Right renal cortex interstitium (tissue), 3 donors: ENCODE results near the gene ACAA2. TPM values are rescaled to one million over a fixed set of nuclear protein-coding genes. Genes with fewer than 3 reads are reported as not detected.
"Not testable (repeated sequence)": the region's sequence is repeated elsewhere in the genome, so short reads cannot be mapped to it uniquely, and the experiment has no call there.

Source experiments
- DNase-seq, 3 donors: peaks; one replicate each; pipeline ENCODE4 v3.0.0-alpha.2; 2013; ENCODE audit warnings: low read depth in 3 of 3, low spot score in 2 of 3
- polyA plus RNA-seq, 3 donors: library from polyadenylated mRNA; unstranded; fragments of 120-200 nt; gene quantifications; one replicate each; pipeline ENCODE4 v1.2.1, GENCODE V29; 2013; ENCODE audit not compliant: insufficient read length in 3 of 3

Gene ACAA2
- polyA plus RNA-seq, 3 donors = 255 to 299 (median 279) TPM

DNA sequence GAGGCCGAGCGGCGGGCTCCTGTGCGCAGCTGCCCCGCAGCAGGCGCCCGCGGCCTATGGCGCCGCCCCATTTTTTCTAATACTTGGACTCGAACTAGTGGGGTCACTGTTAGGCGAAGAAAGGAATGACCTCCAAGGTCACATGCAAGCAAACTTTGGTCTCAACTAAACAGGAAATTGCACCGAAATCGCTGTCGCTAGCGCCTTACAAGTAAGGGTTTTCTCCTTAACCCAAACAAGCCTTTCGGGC, 339 bp downstream of the ACAA2 start:
- peak in 1 of 3 donors; percentile 58 for DNase-seq

DNA sequence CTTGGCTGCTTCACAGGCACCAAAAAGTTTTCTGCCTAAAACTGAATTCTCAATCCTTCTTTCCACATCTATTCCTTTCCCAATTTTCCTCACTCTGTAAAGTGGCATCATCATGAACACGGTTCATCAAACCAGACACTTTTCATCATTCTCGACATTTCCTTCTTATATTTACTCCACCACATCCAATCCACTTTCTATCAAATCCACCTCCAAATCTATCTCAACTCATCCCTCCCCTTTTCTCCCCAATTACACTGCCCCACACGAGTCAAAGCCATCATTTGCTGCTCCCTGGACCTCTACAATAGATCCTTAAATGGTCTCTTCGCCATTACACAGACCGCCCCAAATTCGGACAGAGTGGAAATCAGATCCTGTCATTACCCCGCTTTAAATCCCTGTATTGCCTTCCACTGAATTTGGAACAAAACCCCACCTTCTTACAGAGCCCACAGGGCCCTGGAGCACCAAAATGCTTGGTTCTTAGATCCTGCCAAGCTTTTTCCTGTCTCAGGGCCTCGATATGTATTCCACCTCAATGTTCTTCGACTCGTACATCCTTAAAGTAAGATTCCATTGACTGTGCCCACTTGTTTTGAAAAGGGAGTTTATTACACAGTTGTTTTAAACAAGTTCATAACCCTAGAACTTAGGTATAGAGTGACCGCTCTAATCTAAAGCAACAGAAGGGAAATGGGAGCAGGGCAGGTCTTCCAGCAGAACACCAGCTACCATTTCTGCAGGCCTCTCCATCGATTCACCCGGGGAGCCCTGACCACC, 856 bp downstream of the ACAA2 start:
- peak in 1 of 3 donors; percentile 31 for DNase-seq

DNA sequence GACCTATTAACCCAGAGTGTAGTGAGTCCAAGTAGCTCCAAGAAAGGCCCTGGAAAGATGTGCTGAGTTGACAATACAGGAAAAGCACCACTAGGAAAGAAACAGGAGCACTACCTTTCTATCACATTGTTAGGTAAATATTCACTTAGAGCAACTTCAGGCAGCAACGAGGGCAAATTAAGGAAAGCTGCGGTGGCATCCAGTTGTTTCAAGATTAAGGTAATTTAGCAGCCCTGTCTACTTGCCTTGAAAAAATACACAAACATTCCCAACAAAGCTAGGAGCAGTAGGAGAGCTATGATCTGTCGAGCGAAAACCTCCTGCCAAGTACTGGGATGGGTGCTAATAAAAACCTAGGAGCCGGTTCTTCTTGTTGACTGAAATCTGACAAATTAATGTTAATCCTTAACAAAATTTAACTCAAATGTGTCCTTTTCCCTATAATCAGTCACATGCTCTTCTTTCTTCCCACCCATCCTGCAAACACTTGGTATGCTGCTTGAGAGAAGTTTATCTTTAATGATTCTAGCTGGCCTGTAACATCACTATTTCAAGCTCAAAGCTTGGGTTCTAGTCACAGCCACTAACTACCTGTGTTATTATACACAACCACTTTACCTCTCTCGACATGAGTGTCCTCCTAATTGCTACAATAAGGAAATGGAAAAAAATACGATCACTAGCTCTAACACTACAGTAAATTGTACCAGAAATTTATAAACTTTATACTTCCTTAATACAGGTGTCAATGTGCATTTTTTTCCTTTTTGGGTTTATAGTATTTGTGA, 2.0 kb downstream of the ACAA2 start:
- no peak for DNase-seq

DNA sequence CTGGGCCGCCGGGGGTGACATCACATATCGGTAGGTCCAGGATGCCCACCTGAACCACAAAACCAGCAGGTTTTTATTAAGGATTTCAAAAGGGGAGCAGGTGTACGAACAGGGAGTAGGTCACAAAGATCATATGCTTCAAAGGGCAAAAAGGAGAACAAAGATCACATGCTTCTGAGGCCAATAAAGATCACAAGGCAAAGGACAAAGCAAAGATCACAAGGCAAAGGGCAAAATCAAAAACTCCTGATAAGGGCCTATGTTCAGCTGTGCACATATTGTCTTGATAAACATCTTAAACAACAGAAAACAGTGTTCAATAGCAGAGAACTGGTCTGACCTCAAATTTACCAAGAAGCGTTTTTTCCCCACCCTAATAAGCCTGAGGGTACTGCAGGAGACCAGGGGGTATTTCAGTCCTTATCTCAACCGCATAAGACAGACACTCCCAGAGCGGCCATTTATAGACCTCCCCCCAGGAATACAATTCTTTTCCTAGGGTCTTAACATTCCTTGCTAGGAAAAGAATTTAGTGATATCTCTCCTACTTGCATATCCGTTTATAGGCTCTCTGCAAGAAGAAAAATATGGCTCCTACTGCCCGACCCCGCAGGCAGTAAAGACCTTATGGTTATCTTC, 4.7 kb downstream of the ACAA2 start:
- not testable (repeated sequence) for DNase-seq

DNA sequence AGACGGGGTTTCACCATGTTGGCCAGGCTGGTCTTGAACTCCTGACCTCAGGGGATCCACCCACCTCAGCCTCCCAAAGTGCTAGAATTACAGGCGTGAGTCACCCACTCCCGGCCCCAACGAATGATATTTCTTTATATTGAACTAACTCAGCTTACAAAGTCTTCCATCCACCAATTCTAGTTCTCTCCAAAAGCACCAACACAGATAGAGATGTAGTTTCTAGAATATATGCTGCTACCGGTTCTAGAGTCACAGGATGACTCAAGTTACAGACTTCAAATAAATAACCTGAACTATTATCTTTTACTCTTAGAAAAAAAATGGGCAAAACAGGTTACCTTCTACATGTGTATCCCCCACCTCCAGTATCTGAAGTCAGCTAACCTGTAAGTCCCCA, 9.2 kb downstream of the ACAA2 start:
- DNase-seq = no peak

DNA sequence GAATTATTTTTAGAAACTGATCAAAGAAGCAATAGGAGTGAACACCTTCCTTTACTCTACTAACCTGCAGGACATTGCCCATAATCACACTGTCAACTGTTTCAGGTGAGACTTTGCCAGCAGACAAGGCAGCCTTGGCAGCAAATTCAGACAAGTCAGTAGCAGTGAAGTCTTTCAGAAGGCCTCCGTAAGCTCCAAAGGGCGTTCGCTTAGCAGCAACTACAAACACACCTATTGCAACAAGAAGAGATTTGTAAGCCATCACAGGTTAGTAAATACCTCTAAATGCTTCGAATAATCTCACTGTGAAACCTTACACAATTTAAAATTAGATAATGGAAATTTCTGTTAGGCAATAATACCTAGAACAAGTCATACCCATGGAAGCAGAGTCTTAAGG, 10.7 kb downstream of the ACAA2 start:
- no peak for DNase-seq

DNA sequence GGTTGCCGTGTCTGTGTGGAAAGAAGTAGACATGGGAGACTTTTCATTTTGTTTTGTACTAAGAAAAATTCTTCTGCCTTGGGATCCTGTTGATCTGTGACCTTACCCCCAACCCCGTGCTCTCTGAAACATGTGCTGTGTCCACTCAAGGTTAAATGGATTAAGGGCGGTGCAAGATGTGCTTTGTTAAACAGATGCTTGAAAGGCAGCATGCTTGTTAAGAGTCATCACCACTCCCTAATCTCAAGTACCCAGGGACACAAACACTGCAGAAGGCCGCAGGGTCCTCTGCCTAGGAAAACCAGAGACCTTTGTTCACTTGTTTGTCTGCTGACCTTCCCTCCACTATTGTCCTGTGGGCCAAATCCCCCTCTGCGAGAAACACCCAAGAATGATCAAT, 12.8 kb downstream of the ACAA2 start:
- not testable (repeated sequence) for DNase-seq

DNA sequence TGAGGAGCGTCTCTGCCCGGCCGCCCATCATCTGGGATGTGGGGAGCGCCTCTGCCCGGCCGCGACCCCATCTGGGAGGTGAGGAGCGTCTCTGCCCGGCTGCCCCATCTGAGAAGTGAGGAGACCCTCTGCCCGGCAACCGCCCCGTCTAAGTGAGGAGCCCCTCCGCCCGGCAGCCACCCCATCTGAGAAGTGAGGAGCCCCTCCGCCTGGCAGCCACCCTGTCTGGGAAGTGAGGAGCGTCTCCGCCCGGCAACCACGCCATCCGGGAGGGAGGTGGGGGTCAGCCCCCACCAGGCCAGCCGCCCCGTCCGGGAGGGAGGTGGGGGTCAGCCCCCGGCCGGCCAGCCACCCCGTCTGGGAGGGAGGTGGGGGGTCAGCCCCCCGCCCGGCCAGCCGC, 13.5 kb downstream of the ACAA2 start:
- DNase-seq = not testable (repeated sequence)

DNA sequence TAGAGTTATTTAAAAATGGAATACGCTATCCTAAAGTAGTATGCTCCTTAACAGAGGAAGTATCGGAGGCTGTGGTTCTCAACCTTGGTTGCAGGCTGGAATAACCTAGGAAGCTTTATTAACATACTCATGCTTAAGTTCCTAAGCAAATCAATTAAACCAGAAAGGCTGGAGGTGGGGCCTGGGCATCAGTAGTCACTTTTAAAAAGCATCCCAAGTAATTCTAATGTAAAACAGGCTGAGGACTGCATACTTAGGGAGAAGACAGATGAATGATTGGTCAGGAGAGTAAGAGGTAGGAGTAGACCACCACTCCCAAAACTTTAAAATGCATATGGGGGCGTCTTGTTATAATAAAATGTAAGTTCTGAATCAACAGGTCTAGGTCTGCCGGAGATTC, 15.3 kb downstream of the ACAA2 start:
- no peak for DNase-seq

DNA sequence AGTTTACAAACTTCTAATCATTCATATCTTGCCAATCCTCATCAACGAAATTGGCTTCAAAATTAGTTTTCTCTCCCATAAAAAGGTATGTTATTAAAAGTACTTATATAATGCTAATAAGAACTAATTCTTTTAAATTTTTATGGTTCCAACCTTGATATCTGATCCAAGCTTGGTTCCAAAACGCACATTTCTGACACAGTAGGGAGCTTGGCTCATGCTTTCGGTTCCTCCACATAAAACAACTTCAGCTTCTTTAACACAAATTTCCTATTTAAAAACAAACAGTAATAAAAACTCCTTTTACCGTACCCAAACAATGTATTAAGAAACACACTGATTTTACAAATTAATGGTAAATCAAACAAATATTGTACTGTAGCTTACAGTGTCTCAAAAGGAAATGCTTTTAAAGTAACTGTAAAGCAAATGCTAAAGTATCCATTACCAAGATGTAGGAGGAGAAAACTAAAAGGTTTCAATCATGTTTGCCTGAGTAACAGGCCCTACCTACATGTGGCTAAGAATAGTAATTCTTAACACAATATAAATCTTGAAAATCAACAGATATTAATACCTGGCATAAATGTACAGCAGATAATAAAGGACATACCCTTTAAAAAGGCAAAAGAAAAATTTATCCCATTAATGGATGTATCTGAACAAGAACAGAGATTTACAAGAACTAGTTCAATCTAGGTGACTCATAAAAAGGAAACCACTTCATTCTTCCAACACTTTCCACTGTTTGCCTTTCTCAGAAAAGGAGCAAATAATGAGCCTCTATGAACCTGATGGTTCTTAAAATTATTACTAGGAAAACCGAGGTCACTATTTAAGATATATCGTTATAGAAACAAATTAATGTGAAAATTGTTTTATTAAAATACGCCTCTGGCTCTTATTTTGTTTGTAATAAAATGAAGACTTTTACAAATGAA, 17.5 kb downstream of the ACAA2 start:
- no peak for DNase-seq

DNA sequence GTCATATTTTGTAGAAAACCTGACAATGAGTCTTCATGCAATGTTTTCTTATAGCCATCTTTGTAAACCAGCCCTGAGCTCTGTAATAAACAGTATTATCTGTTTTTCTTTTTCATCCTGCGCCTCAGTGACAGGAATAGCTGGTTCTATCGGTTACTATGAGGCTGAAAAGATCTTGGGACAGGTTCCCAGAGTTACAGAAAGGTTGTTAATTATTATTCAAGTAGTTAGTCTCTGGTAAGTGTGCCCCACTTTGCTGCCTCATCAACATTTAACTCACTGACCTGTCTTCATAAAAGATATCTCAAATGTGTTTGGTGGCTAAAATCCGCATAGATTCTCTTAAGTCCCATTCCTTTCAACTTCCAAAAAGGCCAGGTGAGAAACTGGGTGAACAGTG, 18.6 kb downstream of the ACAA2 start:
- no peak for DNase-seq

DNA sequence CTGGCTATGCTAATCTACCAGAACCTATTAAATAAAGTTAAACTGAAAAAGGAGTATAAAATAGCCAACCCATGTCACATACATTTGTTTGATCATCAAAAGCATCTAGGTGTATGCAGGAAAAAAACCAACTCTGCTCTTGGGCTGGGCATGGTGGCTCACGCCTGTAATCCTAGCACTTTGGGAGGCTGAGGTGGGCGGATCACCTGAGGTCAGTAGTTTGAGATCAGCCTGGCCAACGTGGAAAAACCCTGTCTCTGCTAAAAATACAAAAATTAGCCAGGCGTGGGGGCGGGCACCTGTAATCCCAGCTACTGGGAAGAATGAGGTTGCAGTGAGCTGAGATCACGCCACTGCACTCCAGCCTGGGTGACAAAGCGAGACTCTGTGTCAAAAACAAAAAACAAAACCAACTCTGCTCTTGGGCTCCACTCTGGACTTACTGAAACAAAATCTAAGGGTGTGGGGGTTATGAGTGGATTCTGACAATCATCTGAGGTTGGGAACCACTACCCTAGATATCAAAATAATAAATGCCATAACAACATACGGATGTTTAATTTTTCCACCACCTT, 23.7 kb downstream of the ACAA2 start:
- not testable (repeated sequence) for DNase-seq

DNA sequence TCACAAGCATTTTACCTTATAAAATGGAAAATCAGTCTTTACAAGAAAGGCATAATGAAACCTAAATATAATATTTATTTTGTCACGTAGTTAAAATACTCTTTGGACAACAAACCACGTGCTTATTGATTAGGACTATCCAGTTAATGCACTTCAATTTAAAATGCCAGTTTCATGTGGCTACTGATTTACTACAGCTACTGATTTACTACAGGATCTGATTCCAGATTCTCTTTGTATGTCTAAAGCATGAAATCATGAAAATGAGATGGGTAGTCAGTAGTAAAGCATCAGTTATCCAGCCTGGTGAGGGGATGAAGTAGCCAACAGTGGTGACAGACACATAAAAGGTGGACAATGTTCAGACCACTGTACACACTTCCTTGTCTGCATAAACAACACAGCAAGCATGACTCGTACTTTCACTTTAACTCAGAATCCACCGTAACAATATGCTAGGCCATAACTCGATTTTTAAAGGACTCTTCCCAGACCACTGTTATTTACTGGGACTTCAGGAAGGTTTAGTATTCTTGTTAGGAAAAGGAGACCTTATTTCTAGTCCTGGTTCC, 24.9 kb downstream of the ACAA2 start:
- DNase-seq = no peak

DNA sequence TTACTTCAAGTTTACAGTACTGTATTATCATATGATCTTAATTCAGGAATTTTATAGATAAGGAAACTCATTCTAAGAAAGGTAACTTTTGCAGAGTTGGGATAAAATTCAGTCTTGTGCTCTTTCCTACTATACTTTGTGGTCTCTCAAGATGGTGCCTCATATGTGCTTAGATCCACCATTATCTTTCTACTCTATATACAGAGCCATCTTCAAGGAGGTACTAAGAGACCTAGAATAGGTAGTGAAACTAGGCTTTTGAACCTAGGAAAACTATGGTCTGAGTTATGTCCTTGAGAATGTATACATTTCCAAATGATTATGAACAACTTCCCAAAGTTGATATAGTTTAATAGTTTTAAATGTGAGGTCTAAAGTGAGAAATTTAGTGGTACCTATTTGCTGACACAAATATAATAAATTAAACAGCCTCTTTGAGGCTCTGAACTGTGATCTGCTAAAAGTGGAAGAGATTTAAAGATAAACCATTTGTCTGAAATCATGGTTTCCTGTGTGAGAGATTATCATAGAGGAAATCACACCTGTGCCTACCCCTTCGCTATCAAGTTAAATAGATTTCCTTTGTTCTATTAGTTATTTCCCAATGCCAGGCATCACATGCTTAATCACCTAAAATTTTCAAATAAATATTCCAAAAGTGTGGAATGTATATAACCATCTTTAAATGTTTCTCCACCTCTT, 27.2 kb downstream of the ACAA2 start:
- no peak for DNase-seq

DNA sequence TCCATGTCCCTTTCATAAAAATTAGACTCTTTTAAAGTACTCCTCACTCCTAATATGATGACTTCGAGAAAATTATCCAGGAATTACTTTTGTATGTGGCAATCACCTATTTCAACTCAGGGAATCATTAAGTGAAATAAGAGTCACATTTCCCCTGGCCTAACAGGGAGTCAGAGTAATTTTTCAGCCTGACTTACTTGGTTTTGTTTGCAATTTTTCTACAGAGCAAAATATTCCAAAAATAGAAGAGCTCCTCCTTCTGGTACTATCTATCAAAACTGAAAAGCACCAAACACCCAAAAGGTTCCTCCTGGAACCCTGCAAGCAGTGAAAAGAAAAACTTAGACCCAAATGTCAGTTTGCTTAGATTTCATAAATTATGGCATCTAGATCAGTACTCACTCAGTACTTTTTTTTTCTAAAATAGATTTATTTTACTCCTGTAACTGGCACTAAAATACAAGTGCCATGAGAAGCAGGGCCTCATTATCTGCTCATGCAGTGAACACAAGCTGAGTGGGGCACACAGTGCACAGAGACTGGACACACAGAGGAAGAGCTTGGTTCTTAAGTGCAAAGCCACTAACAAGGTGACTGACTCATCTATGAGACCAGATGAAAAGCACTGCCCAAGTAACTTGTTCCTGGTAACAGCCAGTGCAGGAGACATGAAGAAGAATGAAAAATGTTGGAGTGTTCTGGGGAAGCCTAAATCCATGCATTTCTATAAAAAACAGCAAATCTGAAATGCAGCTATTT, 28.7 kb downstream of the ACAA2 start:
- no peak for DNase-seq

DNA sequence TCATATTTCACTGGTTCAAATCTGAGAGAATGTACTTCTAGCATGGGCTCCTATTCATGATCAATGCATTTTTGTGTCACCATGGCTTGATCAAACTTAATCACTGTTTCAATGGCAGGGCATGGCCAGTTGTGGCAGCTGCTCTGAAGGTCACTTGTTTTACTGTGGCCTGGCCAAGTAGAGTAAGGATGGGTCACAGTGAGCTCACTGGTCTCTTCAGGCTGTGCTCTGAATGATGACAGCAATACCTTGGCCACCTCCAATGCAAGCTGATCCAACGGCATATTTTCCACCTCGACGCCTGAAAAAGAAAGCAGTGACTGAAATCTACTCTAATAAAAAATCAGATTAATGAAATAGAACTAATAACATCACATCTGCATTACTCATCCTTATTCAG, 29.7 kb downstream of the ACAA2 start:
- not testable (repeated sequence) for DNase-seq

DNA sequence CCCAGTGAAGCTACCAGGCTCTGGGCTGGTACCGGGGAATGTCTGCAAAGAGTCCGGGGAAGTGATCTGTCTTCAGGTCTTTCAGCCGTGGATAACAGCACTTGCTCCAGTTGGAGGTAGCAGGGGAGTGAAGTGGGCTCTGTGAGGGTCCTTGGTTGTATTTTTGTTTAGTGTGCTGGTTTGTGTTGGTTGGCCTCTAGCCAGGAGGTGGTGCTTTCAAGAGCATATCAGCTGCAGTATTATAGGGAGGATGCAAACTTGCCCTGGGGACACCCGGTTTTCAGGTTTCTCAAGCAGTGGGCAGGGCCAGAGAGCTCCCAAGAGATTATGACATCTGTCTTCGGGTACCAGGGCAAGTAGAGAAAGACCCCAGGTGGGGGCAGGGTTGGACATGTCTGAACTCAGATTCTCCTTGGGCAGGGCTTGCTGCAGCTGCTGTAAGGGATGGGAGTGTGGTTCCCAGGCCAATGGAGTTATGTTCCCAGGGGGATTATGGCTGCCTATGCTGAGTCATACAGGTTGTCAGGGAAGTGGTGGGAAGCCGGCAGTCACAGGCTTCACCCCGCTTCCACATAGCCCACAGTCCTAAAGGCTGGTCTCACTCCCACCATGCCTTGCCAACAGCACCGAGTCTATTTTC, 34.4 kb downstream of the ACAA2 start:
- no peak for DNase-seq

DNA sequence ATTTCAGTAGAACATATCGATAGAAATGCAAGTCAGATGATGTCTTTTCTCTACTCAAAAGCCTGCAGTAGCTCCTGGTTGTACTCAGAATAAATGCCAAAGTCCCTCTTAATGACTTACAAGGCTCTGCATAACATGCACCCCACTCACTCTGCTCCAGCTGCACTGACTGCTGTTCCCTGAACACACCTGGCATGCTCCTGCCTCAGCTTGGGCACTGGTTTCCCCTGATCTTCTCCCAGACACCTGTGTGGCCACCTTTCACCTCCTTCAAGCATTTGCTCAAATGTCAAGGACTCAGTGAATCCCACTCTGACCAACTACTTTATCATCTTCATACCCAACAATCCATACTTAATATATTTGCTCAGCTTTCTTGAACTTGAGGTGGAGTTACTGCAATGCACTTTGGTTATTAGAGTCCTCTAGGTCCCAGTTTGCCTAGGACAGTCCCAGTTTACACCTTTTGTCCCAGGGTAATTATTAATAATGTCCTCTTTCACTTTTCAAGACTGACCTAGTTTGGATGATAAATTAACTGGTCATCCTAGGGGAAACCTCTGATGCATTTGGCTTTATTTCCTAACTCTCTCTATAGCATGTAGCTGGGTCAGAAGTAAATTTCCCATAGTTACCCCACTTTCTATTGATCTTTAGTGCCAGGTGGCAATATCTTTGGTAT, 44.1 kb downstream of the ACAA2 start:
- no peak for DNase-seq
